IPS-20b (cell line): ENCODE data around the gene ABLIM2.

ENCODE experiments used
- H3K27ac ChIP-seq: one replicate; pipeline ENCODE4 v1.5.1; 2013; ENCODE audit warnings: low read length
- H3K27me3 ChIP-seq: 2 replicates; pipeline ENCODE4 v1.6.1; 2013; ENCODE audit warnings: mild to moderate bottlenecking, low read length, inconsistent platforms; ENCODE audit not compliant: insufficient read depth
- H3K36me3 ChIP-seq: 2 replicates; pipeline ENCODE4 v1.6.1; 2013; ENCODE audit warnings: low read depth, mild to moderate bottlenecking, inconsistent platforms, low read length, moderate library complexity; ENCODE audit not compliant: insufficient read depth
- H3K4me1 ChIP-seq: 2 replicates; pipeline ENCODE4 v1.6.1; 2013; ENCODE audit warnings: mild to moderate bottlenecking, control low read depth, inconsistent platforms, low read length, moderate library complexity; ENCODE audit not compliant: insufficient read depth
- H3K4me3 ChIP-seq: 2 replicates; pipeline ENCODE4 v1.5.1; 2013; ENCODE audit warnings: mild to moderate bottlenecking, low read length, inconsistent platforms
- H3K9ac ChIP-seq: 2 replicates; pipeline ENCODE4 v1.6.1; 2013; ENCODE audit warnings: low read depth, mild to moderate bottlenecking, inconsistent platforms, low read length, moderate library complexity
- H3K9me3 ChIP-seq: 2 replicates; pipeline ENCODE4 v1.6.1; 2013; ENCODE audit warnings: mild to moderate bottlenecking, low read depth, low read length, inconsistent platforms; ENCODE audit not compliant: insufficient read depth

ABLIM2 gene

GRCh38 chr4:7964459-7964858 is 194.2 kb downstream of the ABLIM2 start:
- Histone ChIP-seq H3K4me3 (no peak overlapping the region), H3K36me3 (no peaks in the 10 kb centered on the region), H3K4me1 (peaks cover 9% of the 10 kb centered on the region), H3K27ac (no peak overlapping the region), H3K27me3 (no peaks in the 10 kb centered on the region), H3K9me3 (no peaks in the 10 kb centered on the region), H3K9ac (no peak overlapping the region)

GRCh38 chr4:7963691-7964090 is 194.9 kb downstream of the ABLIM2 start:
- H3K36me3 ChIP-seq, result no peaks in the 10 kb centered on the region
- H3K9ac ChIP-seq, result no peak overlapping the region
- no peaks in the 10 kb centered on the region for H3K9me3 ChIP-seq
- no peaks in the 10 kb centered on the region for H3K27me3 ChIP-seq
- no peak overlapping the region for H3K27ac ChIP-seq
- peaks cover 13% of the 10 kb centered on the region for H3K4me1 ChIP-seq
- no peak overlapping the region for H3K4me3 ChIP-seq

GRCh38 chr4:7962609-7963508 is 195.8 kb downstream of the ABLIM2 start:
- Histone ChIP-seq H3K27me3 (no peaks in the 10 kb centered on the region), H3K9me3 (no peaks in the 10 kb centered on the region), H3K9ac (no peak overlapping the region), H3K36me3 (no peaks in the 10 kb centered on the region), H3K27ac (no peak overlapping the region), H3K4me1 (peaks cover 13% of the 10 kb centered on the region), H3K4me3 (no peak overlapping the region)

DNA sequence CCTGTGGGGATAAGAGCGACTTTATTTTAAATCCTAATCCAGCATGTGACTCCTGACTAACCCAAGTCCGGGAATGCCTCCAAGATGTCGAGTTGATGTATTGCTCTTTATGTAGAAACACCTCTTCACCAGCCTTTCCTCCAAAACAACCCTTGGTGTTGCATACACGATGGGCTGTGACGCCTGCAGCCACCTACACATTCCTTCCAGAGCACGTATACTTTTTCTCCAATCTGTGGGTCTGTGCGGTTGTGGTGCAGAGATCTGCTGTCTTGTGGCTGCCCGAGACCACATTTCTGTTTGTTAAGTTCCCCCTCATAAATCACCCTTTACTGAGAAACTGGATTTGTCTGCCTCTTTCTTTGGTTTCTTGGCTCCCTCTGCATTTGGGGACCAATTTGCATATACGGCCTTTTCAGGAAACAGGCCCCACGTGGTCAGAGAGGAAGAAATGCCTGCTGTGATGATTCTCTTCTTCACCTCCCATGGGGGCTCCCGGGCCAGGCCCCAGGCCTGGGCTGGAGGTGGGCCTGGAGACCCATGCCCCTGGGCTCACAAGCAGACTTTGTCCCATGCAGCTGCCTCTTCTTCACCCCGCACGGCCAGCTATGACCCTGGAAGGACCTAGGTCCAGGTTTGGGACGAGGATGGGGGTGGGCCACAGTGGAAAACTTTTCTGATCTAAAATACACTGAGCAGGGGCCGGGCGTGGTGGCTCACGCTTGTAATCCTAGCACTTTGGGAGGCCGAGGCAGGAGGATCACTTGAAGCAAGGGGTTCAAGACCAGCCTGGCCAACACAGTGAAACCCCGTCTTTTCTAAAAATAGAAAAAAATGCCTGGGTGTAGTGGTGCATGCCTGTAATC is 197.6 kb downstream of the ABLIM2 start:
- Histone ChIP-seq H3K36me3 (no peaks in the 10 kb centered on the region), H3K9me3 (no peaks in the 10 kb centered on the region), H3K27me3 (no peaks in the 10 kb centered on the region), H3K4me1 (peaks cover 15% of the 10 kb centered on the region), H3K4me3 (no peak overlapping the region), H3K27ac (no peak overlapping the region), H3K9ac (peak overlapping the region; percentile 27; the same call in 1 of the 2 replicates)

DNA sequence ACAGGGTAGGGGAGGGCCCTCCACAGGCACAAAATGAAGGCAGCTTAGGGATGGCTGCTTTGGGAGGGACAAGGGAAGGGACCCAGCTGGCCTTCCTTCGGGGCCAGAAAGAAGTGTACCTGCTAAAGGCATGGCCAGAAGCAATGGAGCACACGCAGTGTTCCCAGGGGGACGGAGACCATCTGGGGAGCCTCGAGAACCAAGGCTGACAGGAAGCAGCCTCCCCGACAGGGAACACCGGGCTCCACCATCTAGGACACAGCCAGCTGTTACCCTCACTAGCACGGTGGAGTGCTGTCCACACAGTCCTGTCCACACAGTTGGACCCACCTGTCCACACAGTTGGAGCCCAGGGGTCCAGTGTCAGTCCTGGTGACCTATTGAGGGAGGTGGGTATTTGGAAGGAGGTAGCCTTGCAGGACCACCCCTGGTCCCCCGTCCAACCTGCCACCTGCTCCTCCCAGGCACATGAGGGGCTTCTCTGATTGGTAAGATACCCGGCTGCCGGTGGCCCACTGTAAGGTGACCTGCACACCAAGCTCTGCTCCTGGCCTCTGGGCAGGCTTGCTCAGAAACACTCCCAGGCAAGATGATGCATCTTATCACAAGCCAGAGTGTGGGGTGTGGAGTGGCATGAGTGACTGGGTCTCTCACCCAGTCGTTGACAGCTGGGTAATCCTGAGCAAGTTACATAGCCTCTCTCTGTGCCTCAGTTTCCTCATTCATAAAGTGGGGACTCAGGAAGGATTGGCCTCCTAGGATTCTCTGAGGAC is 198.4 kb downstream of the ABLIM2 start:
- no peaks in the 10 kb centered on the region for H3K9me3 ChIP-seq
- no peaks in the 10 kb centered on the region for H3K36me3 ChIP-seq
- no peaks in the 10 kb centered on the region for H3K27me3 ChIP-seq
- H3K27ac ChIP-seq, result no peak overlapping the region
- no peak overlapping the region for H3K9ac ChIP-seq
- no peak overlapping the region for H3K4me3 ChIP-seq
- peaks cover 15% of the 10 kb centered on the region for H3K4me1 ChIP-seq

DNA sequence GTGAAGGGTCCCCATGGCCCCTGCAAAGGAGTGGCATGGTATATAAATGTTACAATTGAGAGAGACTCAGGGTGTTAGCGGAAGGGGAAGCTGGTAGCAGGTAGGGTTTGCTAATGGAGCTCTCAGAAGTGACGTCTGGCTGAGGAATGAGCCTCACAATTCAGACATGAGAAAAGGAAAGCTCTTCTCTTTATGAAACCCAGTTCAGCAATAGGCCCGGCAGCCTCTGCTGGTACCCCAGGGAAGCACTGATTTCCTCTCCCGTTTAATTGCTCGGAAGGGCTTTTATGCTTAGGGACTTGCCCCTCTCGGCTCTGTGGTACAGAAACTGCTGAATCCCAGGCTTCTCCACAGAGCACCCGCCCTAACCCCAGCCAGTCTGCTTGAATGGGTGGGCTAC is 199.5 kb downstream of the ABLIM2 start:
- H3K4me3 ChIP-seq, result no peak overlapping the region
- no peak overlapping the region for H3K27ac ChIP-seq
- H3K9ac ChIP-seq, result no peak overlapping the region
- H3K4me1 ChIP-seq, result peaks cover 15% of the 10 kb centered on the region
- H3K36me3 ChIP-seq, result no peaks in the 10 kb centered on the region
- no peaks in the 10 kb centered on the region for H3K27me3 ChIP-seq
- H3K9me3 ChIP-seq, result no peaks in the 10 kb centered on the region

- Histone ChIP-seq H3K9ac (no peak overlapping the region), H3K27ac (no peak overlapping the region)
These were observed 201.5 kb downstream of the ABLIM2 start for GRCh38 chr4:7956934-7957656.

DNA sequence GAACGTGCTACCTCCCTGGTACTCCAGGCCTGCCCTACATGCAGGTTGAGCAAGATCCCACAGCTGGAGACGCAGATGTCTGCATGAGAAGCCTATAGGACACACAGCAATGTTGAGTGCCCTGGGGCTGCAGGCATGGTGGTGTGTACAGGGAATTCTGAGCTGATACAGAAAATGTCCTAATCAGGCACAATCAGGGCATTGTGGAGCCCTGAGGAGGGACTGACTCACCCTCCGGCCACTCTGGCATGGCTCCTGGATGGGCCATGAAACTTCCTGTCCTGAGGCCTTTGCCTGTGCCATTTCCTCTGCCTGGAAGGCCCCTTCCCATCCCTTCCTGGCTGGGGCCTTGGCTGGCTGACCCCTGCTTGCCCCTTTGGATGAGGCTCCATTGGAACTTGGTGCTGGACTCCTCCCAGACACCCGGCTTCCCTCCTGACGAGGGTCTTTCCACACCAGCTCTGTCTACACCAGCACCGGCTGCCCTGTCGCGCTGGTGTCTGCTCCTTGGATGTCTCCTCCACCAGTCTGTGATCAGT is 202.3 kb downstream of the ABLIM2 start:
- Histone ChIP-seq H3K36me3 (no peaks in the 10 kb centered on the region), H3K4me3 (no peak overlapping the region), H3K9me3 (no peaks in the 10 kb centered on the region; the same call in 1 of the 2 replicates), H3K9ac (no peak overlapping the region), H3K27ac (no peak overlapping the region), H3K4me1 (peaks cover 13% of the 10 kb centered on the region), H3K27me3 (no peaks in the 10 kb centered on the region)

More at GRCh38 chr4:7956934-7957656, 201.5 kb downstream of the ABLIM2 start:
- H3K4me3 ChIP-seq, result no peak overlapping the region
- H3K4me1 ChIP-seq, result peaks cover 15% of the 10 kb centered on the region
- no peaks in the 10 kb centered on the region for H3K36me3 ChIP-seq
- no peaks in the 10 kb centered on the region for H3K9me3 ChIP-seq
- H3K27me3 ChIP-seq, result no peaks in the 10 kb centered on the region

- Histone ChIP-seq H3K27me3 (no peaks in the 10 kb centered on the region), H3K4me1 (peaks cover 6% of the 10 kb centered on the region; the same call in 1 of the 2 replicates), H3K4me3 (no peak overlapping the region), H3K36me3 (no peaks in the 10 kb centered on the region), H3K9me3 (no peaks in the 10 kb centered on the region; the same call in 1 of the 2 replicates), H3K9ac (no peak overlapping the region), H3K27ac (no peak overlapping the region)
These were observed 203.2 kb downstream of the ABLIM2 start for GRCh38 chr4:7955393-7955792.

GRCh38 chr4:7952615-7953014 is 206.0 kb downstream of the ABLIM2 start:
- H3K9ac ChIP-seq, result no peak overlapping the region
- H3K27me3 ChIP-seq, result no peaks in the 10 kb centered on the region
- H3K27ac ChIP-seq, result no peak overlapping the region
- 0 out of 2 replicates have a peak, but pooled peaks cover 2% of the 10 kb centered on the region for H3K4me1 ChIP-seq
- no peaks in the 10 kb centered on the region; the same call in 1 of the 2 replicates for H3K9me3 ChIP-seq
- no peak overlapping the region for H3K4me3 ChIP-seq
- H3K36me3 ChIP-seq, result no peaks in the 10 kb centered on the region
